HepG2 (cell line): Measurements from ENCODE around the gene PLBD1. TPM values are rescaled to one million over a fixed set of nuclear protein-coding genes. Genes with fewer than 3 reads are reported as not detected.

ENCODE experiments used
- ATAC-seq: fragments of 200-7000 bp; cut with Tn5 transposase; 3 replicates; pipeline ENCODE4 v1.9.1; 2020; ENCODE audit warnings: mild to moderate bottlenecking, moderate library complexity
- BruUV-seq: library from RNA; stranded (reverse); fragments of 400-500 nt; replicated peaks from 2 replicates; lab custom pipeline; 2021; lab: Mats Ljungman, UMichigan
- CTCF ChIA-PET: fragments of 300-600 bp; formaldehyde crosslinking; extraction: SDS; loops from one replicate; lab custom pipeline; 2021; ENCODE audit warnings: low total read pairs, inconsistent platforms, low intra/inter-chr PET ratio; lab: Yijun Ruan, JAX
- POLR2A ChIA-PET: fragments of 350-600 bp; sonication (Branson Sonifier 250); formaldehyde crosslinking; loops from one replicate; lab custom pipeline; 2020; ENCODE audit warnings: antibody characterized with exemption, inconsistent platforms; lab: Yijun Ruan, JAX
- DNase-seq: peaks from one replicate; pipeline ENCODE4 v3.0.0-alpha.2; 2015; ENCODE audit warnings: low spot score
- FAIRE-seq: peaks from 3 replicates; lab custom pipeline; 2011; peaks lifted over from hg19 to GRCh38; lab: Jason Lieb, UNC
- H2AFZ ChIP-seq: one replicate; pipeline ENCODE4 v1.6.1; 2011; ENCODE audit warnings: low read length, inconsistent platforms
- H3K27ac ChIP-seq: fragments of 300-600 bp; 3 replicates; pipeline ENCODE4 v1.8.0; 2011; ENCODE audit warnings: mixed run types, mild to moderate bottlenecking, mixed read lengths, low read length, inconsistent platforms; ENCODE audit not compliant: insufficient read depth; ENCODE audit errors: extremely low read length
- H3K27me3 ChIP-seq, 2 experiments: fragments of 200-600 bp in 1 of 2; 2 replicates in 1 of 2; 3 replicates in 1 of 2; pipeline versions ENCODE4 v1.6.0 to v1.8.0; 2011; ENCODE audit warnings: low read length in 2 of 2, mild to moderate bottlenecking in 2 of 2, moderate library complexity in 2 of 2, inconsistent platforms in 1 of 2; ENCODE audit not compliant: insufficient read depth in 2 of 2, control insufficient read depth in 1 of 2
- H3K36me3 ChIP-seq, 2 experiments: fragments of 200-600 bp in 1 of 2; replicated peaks in 1 of 2; 2 replicates in 1 of 2; 3 replicates in 1 of 2; pipeline versions ENCODE4 v1.5.1 to v1.8.0; 2011; ENCODE audit warnings: low read length in 2 of 2, inconsistent platforms in 1 of 2; ENCODE audit not compliant: insufficient read depth in 2 of 2, control insufficient read depth in 1 of 2
- H3K4me1 ChIP-seq: 2 replicates; pipeline ENCODE4 v1.5.1; 2012; ENCODE audit warnings: low read length, inconsistent platforms; ENCODE audit not compliant: insufficient read depth
- H3K4me2 ChIP-seq: 2 replicates; pipeline ENCODE4 v1.6.0; 2011; ENCODE audit warnings: low read depth, low read length, inconsistent platforms
- H3K4me3 ChIP-seq, 3 experiments: fragments of 200-600 bp in 1 of 3; sonication (generic), shearing (Covaris generic) in 1 of 3; replicated peaks in 1 of 3; 2 replicates each; pipeline ENCODE4 v1.5.1; 2011 to 2016; ENCODE audit warnings: low read length in 3 of 3, inconsistent platforms in 2 of 3, low read depth in 2 of 3, mild to moderate bottlenecking in 2 of 3, control low read depth in 1 of 3, mixed read lengths in 1 of 3; ENCODE audit not compliant: insufficient read depth in 1 of 3
- H3K79me2 ChIP-seq: one replicate; pipeline ENCODE4 v1.6.1; 2011; ENCODE audit warnings: low read length, inconsistent platforms; ENCODE audit not compliant: insufficient read depth
- H3K9ac ChIP-seq: 2 replicates; pipeline ENCODE4 v1.6.0; 2011; ENCODE audit warnings: mild to moderate bottlenecking, low read depth, low read length, inconsistent platforms; ENCODE audit not compliant: insufficient read depth
- H3K9me3 ChIP-seq: 2 replicates; pipeline ENCODE4 v1.5.1; 2012; ENCODE audit warnings: mild to moderate bottlenecking, low read length
- H4K20me1 ChIP-seq: 2 replicates; pipeline ENCODE4 v1.6.0; 2011; ENCODE audit warnings: inconsistent platforms, mild to moderate bottlenecking, low read length, moderate library complexity; ENCODE audit not compliant: insufficient read depth
- CEBPB ChIP-seq: IDR thresholded peaks from 2 replicates; pipeline ENCODE4 v1.6.1; 2011; ENCODE audit warnings: low read depth, low read length, improper control_type of control experiment, borderline replicate concordance
- CTCF ChIP-seq: sonication (generic); formaldehyde crosslinking; IDR thresholded peaks from 2 replicates; pipeline ENCODE4 v1.5.0; 2020; ENCODE audit warnings: mild to moderate bottlenecking, missing genetic modification reagents, moderate library complexity
- JDP2 ChIP-seq: sonication (generic); formaldehyde crosslinking; IDR thresholded peaks from 2 replicates; pipeline ENCODE4 v1.8.1; 2022; ENCODE audit warnings: missing genetic modification reagents, borderline replicate concordance
- NR2F6 ChIP-seq, 2 experiments: IDR thresholded peaks; 2 replicates each; pipeline ENCODE4 v1.6.1; 2016; ENCODE audit warnings: antibody characterized with exemption in 1 of 2, mild to moderate bottlenecking in 1 of 2
- PAX8 ChIP-seq: sonication (generic); formaldehyde crosslinking; IDR thresholded peaks from 2 replicates; pipeline ENCODE4 v1.8.0; 2022; ENCODE audit warnings: mild to moderate bottlenecking, missing genetic modification reagents, borderline replicate concordance
- RFX5 ChIP-seq: IDR thresholded peaks from 2 replicates; pipeline ENCODE4 v1.6.1; 2011; ENCODE audit warnings: low read depth, low read length, improper control_type of control experiment
- SMC3 ChIP-seq: IDR thresholded peaks from 2 replicates; pipeline ENCODE4 v1.6.1; 2011; ENCODE audit warnings: low read length, improper control_type of control experiment
- STAT5B ChIP-seq: sonication (generic); formaldehyde crosslinking; IDR thresholded peaks from 2 replicates; pipeline ENCODE4 v1.4.0; 2020; ENCODE audit warnings: missing genetic modification reagents
- TFAP4 ChIP-seq: sonication (generic); IDR thresholded peaks from 2 replicates; pipeline ENCODE4 v1.6.1; 2016; ENCODE audit warnings: low read depth, borderline replicate concordance
- ZNF276 ChIP-seq: sonication (generic); formaldehyde crosslinking; IDR thresholded peaks from 2 replicates; pipeline ENCODE4 v1.4.0; 2020; ENCODE audit warnings: mild to moderate bottlenecking, low read depth, missing genetic modification reagents
- ZNF333 ChIP-seq: sonication (generic); formaldehyde crosslinking; IDR thresholded peaks from 2 replicates; pipeline ENCODE4 v1.4.0; 2020; ENCODE audit warnings: mild to moderate bottlenecking, missing genetic modification reagents, borderline replicate concordance
- WGBS: methylation state at CpG from one replicate; pipeline ENCODE4 v1.1.6; 2017; ENCODE audit warnings: low lambda C conversion rate; 5-methylcytosine and 5-hydroxymethylcytosine counted together
- in situ Hi-C: cut with HindIII; loops from 2 replicates; pipeline ENCODE4 v1.10.0; 2017; ENCODE audit warnings: low pct_unique_long_range_greater_than_20kb; ENCODE audit not compliant: extremely low pct_ligation_motif_present
- intact Hi-C: fragments of 100-400 bp; cut with micrococcal nuclease; formaldehyde crosslinking; loops from one replicate; pipeline ENCODE4 v1.10.0; 2022; ENCODE audit not compliant: unreplicated experiment
- polyA plus RNA-seq, 8 experiments: library from polyadenylated mRNA; depleted of rRNA in 3 of 8; stranded (reverse) in 7 of 8; unstranded in 1 of 8; fragments of >200 nt; fragmentation: Illumina TruSeq in 4 of 8; extraction: Trizol in 4 of 8; gene quantifications; 2 replicates each; pipeline versions ENCODE4 v1.2.1 to v1.2.3, GENCODE V29; 2011 to 2016; ENCODE audit warnings: low read depth in 4 of 8, missing spikeins in 1 of 8, mixed read lengths in 1 of 8; ENCODE audit not compliant: insufficient read depth in 1 of 8
- total RNA-seq, 5 experiments: library from RNA; depleted of rRNA; stranded (reverse); fragments of >200 nt; fragmentation: Illumina TruSeq; extraction: Trizol; gene quantifications; 2 replicates each; pipeline ENCODE4 v1.2.3, GENCODE V29; 2016; ENCODE audit warnings: low read depth in 1 of 5

PLBD1 gene
- total and polyA plus RNA-seq, 2 of the 13 experiments (the other 11 are each of a cell fraction or from before 2014, with no cell fraction given) = not detected

- ChIA-PET CTCF (no interaction called here), POLR2A (no interaction called here)
- no TSS peak for BruUV-seq
- Histone ChIP-seq H4K20me1 (no peaks in the 10 kb centered on the region), H3K27ac (no peak overlapping the region), H3K79me2 (no peaks in the 10 kb centered on the region), H3K36me3 (peaks cover 3 to 4% of the 10 kb centered on the region in 2 experiments; a peak in 2 of 5 replicates), H3K9ac (no peak overlapping the region), H3K9me3 (no peaks in the 10 kb centered on the region), H3K27me3 (no peaks in the 10 kb centered on the region), H3K4me2 (no peak overlapping the region), H3K4me3 (no peak overlapping the region), H3K4me1 (no peaks in the 10 kb centered on the region), H2AFZ (no peak overlapping the region)
- 68% methylated on average over 5 of the region's 5 CpGs for WGBS
- TF ChIP-seq JDP2 (no peak), CEBPB (peak; percentile 74)
- ATAC-seq (no peak), FAIRE-seq (no peak), DNase-seq (no peak)
- in situ Hi-C loops (no loop called here), intact Hi-C loops (no loop called here)
Observed at GRCh38 chr12:14460212-14460841, 107.4 kb downstream of the PLBD1 start.

GRCh38 chr12:14454098-14454907 lies 113.4 kb downstream of the PLBD1 start:
- intact Hi-C loops = loop anchor here (1.0 to 5.0 kb wide), 3 partner anchors 196 to 267 kb away; no protein-coding TSS in a partner anchor
- CTCF ChIA-PET = interaction anchor here (0.6 to 3.3 kb wide), 5 partner anchors 197 to 268 kb away, joined by 3 to 45 read pairs (median 4); no protein-coding TSS in a partner anchor
- Histone ChIP-seq H2AFZ (no peak overlapping the region), H3K27ac (no peak overlapping the region), H4K20me1 (no peaks in the 10 kb centered on the region), H3K4me2 (no peak overlapping the region), H3K9ac (no peak overlapping the region), H3K4me1 (no peaks in the 10 kb centered on the region), H3K27me3 (no peaks in the 10 kb centered on the region), H3K79me2 (no peaks in the 10 kb centered on the region), H3K36me3 (peaks cover 0 to 1% of the 10 kb centered on the region in 2 experiments; a peak in 2 of 5 replicates), H3K4me3 (no peak overlapping the region), H3K9me3 (no peaks in the 10 kb centered on the region)
- DNase-seq (peak; percentile 65), FAIRE-seq (peak; percentile 42), ATAC-seq (peak; percentile 98)
- POLR2A ChIA-PET = no interaction called here
- no TSS peak for BruUV-seq
- 29% methylated on average over 2 of the region's 2 CpGs for WGBS
- in situ Hi-C loops = no loop called here
- no peak for TF ChIP-seq ZNF276
- peak; percentile 70 for TF ChIP-seq CTCF
- no peak for TF ChIP-seq TFAP4
- TF ChIP-seq PAX8 (CRISPR knock-in tag) = no peak
- TF ChIP-seq NR2F6 (IDR thresholded peaks at IDR 0.05) = no peak
- TF ChIP-seq NR2F6 (CRISPR knock-in tag; IDR thresholded peaks at IDR 0.05) = no peak
- TF ChIP-seq SMC3 = peak; percentile 96
- no peak for TF ChIP-seq ZNF333 (CRISPR knock-in tag)
- TF ChIP-seq RFX5 = no peak
- no peak for TF ChIP-seq STAT5B (CRISPR knock-in tag)
